WTC11 (cell line): ENCODE data around the gene CFDP1. TPM values are rescaled to one million over a fixed set of nuclear protein-coding genes. Genes with fewer than 3 reads are reported as not detected.
A peak's percentile ranks its signal among the peaks of the same experiment; 100 is the strongest.
"Not testable (repeated sequence)": the region's sequence is repeated elsewhere in the genome, so short reads cannot be mapped to it uniquely, and the experiment has no call there.

ENCODE experiments used
- ATAC-seq: fragments of 200-7000 bp; cut with Tn5 transposase; 2 replicates; pipeline ENCODE4 v1.10.0; 2021; ENCODE audit warnings: mild to moderate bottlenecking, moderate library complexity
- CTCF ChIA-PET: fragments of 300-600 bp; sonication (Branson Sonifier 250); formaldehyde crosslinking; loops from one replicate; lab custom pipeline; 2021; ENCODE audit warnings: antibody characterized with exemption; lab: Charles Lee
- POLR2A ChIA-PET: fragments of 350-600 bp; sonication (Branson Sonifier 250); formaldehyde crosslinking; loops from one replicate; lab custom pipeline; 2021; ENCODE audit warnings: antibody characterized with exemption; lab: Charles Lee
- DNase-seq: peaks from one replicate; pipeline ENCODE4 v3.0.0; 2021; ENCODE audit warnings: low spot score
- H3K27ac Mint-ChIP-seq: 2 replicates; pipeline ENCODE4 v1.8.0; 2021; ENCODE audit warnings: mixed read lengths
- H3K27me3 Mint-ChIP-seq: 2 replicates; pipeline ENCODE4 v1.8.0; 2021; ENCODE audit warnings: low read depth, mild to moderate bottlenecking, moderate library complexity, mixed read lengths
- H3K36me3 Mint-ChIP-seq: 2 replicates; pipeline ENCODE4 v1.8.0; 2021; ENCODE audit warnings: mixed read lengths
- H3K4me1 Mint-ChIP-seq: 2 replicates; pipeline ENCODE4 v1.8.0; 2022; ENCODE audit warnings: mixed read lengths
- H3K4me3 Mint-ChIP-seq: 2 replicates; pipeline ENCODE4 v1.8.0; 2021; ENCODE audit warnings: mild to moderate bottlenecking, moderate library complexity, mixed read lengths
- H3K9me3 Mint-ChIP-seq: 2 replicates; pipeline ENCODE4 v1.8.0; 2021; ENCODE audit warnings: mixed read lengths
- E2F5 ChIP-seq: sonication (generic); formaldehyde crosslinking; IDR thresholded peaks from 2 replicates; pipeline ENCODE4 v1.8.1; 2022; ENCODE audit warnings: mild to moderate bottlenecking, moderate library complexity, missing genetic modification reagents
- ELF4 ChIP-seq: sonication (generic); formaldehyde crosslinking; IDR thresholded peaks from 2 replicates; pipeline ENCODE4 v1.8.1; 2022; ENCODE audit warnings: low read depth, mild to moderate bottlenecking, moderate library complexity, missing genetic modification reagents
- FOXK1 ChIP-seq: sonication (generic); formaldehyde crosslinking; IDR thresholded peaks from 2 replicates; pipeline ENCODE4 v1.8.0; 2022; ENCODE audit warnings: mild to moderate bottlenecking, moderate library complexity, missing genetic modification reagents
- RELA ChIP-seq: sonication (generic); formaldehyde crosslinking; IDR thresholded peaks from 2 replicates; pipeline ENCODE4 v1.8.1; 2022; ENCODE audit warnings: missing genetic modification reagents, mild to moderate bottlenecking, borderline replicate concordance
- RORB ChIP-seq: fragments of 250-450 bp; sonication (Bioruptor Pico); IDR thresholded peaks from 2 replicates; pipeline ENCODE4 v1.9.0; 2021; ENCODE audit warnings: mild to moderate bottlenecking
- TCF7 ChIP-seq: sonication (generic); formaldehyde crosslinking; IDR thresholded peaks from 2 replicates; pipeline ENCODE4 v1.8.0; 2022; ENCODE audit warnings: mild to moderate bottlenecking, low read depth, missing genetic modification reagents, moderate library complexity
- ZBTB21 ChIP-seq: sonication (generic); formaldehyde crosslinking; IDR thresholded peaks from 2 replicates; pipeline ENCODE4 v1.8.1; 2023; ENCODE audit warnings: mild to moderate bottlenecking, missing genetic modification reagents, borderline replicate concordance
- ZNF263 ChIP-seq: sonication (generic); formaldehyde crosslinking; IDR thresholded peaks from 2 replicates; pipeline ENCODE4 v1.8.1; 2022; ENCODE audit warnings: low read depth, mild to moderate bottlenecking, moderate library complexity, missing genetic modification reagents
- ZNF281 ChIP-seq: sonication (generic); formaldehyde crosslinking; IDR thresholded peaks from 2 replicates; pipeline ENCODE4 v1.8.0; 2023; ENCODE audit warnings: mild to moderate bottlenecking, missing genetic modification reagents
- ZNF396 ChIP-seq: fragments of 250-450 bp; sonication (Bioruptor Pico); IDR thresholded peaks from 2 replicates; pipeline ENCODE4 v1.8.0; 2021; ENCODE audit warnings: mild to moderate bottlenecking, moderate library complexity, borderline replicate concordance
- ZNF416 ChIP-seq: fragments of 250-450 bp; sonication (Bioruptor Pico); IDR thresholded peaks from 2 replicates; pipeline ENCODE4 v1.9.0; 2021; ENCODE audit warnings: mild to moderate bottlenecking, inconsistent platforms
- ZNF423 ChIP-seq: fragments of 250-450 bp; sonication (Bioruptor Pico); IDR thresholded peaks from 2 replicates; pipeline ENCODE4 v2.1.2; 2022; ENCODE audit warnings: mild to moderate bottlenecking, moderate library complexity
- ZNF532 ChIP-seq: fragments of 250-450 bp; sonication (Bioruptor Pico); IDR thresholded peaks from 2 replicates; pipeline ENCODE4 v1.9.0; 2021; ENCODE audit warnings: mild to moderate bottlenecking, borderline replicate concordance
- total RNA-seq: library from RNA; stranded (reverse); gene quantifications from 3 replicates; pipeline ENCODE4 v1.2.3, GENCODE V29; 2021
- TF ChIP-seq, protein P1 (sequence below): sonication (generic); formaldehyde crosslinking; IDR thresholded peaks from 2 replicates; pipeline ENCODE4 v1.8.1; 2022; ENCODE audit warnings: mild to moderate bottlenecking, missing genetic modification reagents, moderate library complexity, borderline replicate concordance
- TF ChIP-seq, protein P2 (sequence below): sonication (generic); formaldehyde crosslinking; IDR thresholded peaks from 2 replicates; pipeline ENCODE4 v1.8.0; 2022; ENCODE audit warnings: mild to moderate bottlenecking, missing genetic modification reagents
- TF ChIP-seq, protein P3 (sequence below): fragments of 250-450 bp; sonication (Bioruptor Pico); IDR thresholded peaks from 2 replicates; pipeline ENCODE4 v1.8.0; 2021; ENCODE audit warnings: mild to moderate bottlenecking
- TF ChIP-seq, protein P4 (sequence below): sonication (generic); formaldehyde crosslinking; IDR thresholded peaks from 2 replicates; pipeline ENCODE4 v1.8.1; 2023; ENCODE audit warnings: mild to moderate bottlenecking, missing genetic modification reagents, borderline replicate concordance

CFDP1 gene
- total RNA-seq, 1 experiment from 2014 or later: 79.2 TPM

- POLR2A ChIA-PET, H3K36me3 Mint-ChIP-seq, DNase-seq, ATAC-seq, H3K4me3 Mint-ChIP-seq, H3K9me3 Mint-ChIP-seq, H3K27me3 Mint-ChIP-seq: not testable (repeated sequence)
- Mint-ChIP-seq H3K4me1 (peaks cover 53% of the 10 kb centered on the region), H3K27ac (peak overlapping the region; percentile 80; the same call in 1 of the 2 replicates)
- CTCF ChIA-PET: interaction anchor here (1.2 kb wide), 1 partner anchor 39 kb away, joined by 3 read pairs; no protein-coding TSS in a partner anchor
Measured at GRCh38 chr16:75424105-75424762, 9.1 kb downstream of the CFDP1 start.

DNA sequence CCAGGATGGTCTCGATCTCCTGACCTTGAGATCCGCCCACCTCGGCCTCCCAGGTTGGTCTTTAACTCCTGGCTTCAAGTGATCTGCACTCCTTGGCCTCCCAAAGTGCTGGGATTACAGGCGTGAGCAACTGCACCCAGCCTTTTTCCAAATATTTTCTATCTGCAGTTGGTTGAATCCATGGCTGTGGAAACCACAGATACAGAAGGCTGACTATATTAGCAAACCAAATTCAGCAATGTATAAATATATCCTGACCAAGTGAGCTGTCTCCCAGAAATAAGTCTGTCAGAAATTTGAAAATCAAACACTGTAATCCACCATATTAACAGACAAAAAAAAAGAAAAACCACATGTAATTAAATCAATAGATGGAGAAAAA is 9.6 kb downstream of the CFDP1 start:
- ChIA-PET POLR2A (no interaction called here), CTCF (interaction anchor here (0.7 to 1.2 kb wide), 2 partner anchors 38 to 136 kb away, joined by 3 to 4 read pairs; no protein-coding TSS in a partner anchor)
- Mint-ChIP-seq H3K36me3 (no peaks in the 10 kb centered on the region), H3K4me1 (peaks cover 50% of the 10 kb centered on the region), H3K4me3 (no peak overlapping the region), H3K27me3 (no peaks in the 10 kb centered on the region), H3K27ac (peak overlapping the region; percentile 36), H3K9me3 (no peaks in the 10 kb centered on the region)
- DNase-seq (no peak), ATAC-seq (no peak)
- TF ChIP-seq, protein P1, sequence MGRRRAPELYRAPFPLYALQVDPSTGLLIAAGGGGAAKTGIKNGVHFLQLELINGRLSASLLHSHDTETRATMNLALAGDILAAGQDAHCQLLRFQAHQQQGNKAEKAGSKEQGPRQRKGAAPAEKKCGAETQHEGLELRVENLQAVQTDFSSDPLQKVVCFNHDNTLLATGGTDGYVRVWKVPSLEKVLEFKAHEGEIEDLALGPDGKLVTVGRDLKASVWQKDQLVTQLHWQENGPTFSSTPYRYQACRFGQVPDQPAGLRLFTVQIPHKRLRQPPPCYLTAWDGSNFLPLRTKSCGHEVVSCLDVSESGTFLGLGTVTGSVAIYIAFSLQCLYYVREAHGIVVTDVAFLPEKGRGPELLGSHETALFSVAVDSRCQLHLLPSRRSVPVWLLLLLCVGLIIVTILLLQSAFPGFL (CRISPR knock-in tag): no peak
- TF ChIP-seq RORB (CRISPR knock-in tag): no peak
- no peak for TF ChIP-seq TCF7 (CRISPR knock-in tag)
- TF ChIP-seq ZNF396 (CRISPR knock-in tag): no peak
- no peak for TF ChIP-seq E2F5 (CRISPR knock-in tag)
- TF ChIP-seq ZNF281: no peak
- TF ChIP-seq FOXK1 (CRISPR knock-in tag): no peak
- TF ChIP-seq, protein P2, sequence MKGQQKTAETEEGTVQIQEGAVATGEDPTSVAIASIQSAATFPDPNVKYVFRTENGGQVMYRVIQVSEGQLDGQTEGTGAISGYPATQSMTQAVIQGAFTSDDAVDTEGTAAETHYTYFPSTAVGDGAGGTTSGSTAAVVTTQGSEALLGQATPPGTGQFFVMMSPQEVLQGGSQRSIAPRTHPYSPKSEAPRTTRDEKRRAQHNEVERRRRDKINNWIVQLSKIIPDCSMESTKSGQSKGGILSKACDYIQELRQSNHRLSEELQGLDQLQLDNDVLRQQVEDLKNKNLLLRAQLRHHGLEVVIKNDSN: no peak
- TF ChIP-seq ZBTB21 (CRISPR knock-in tag): no peak
- no peak for TF ChIP-seq ZNF416 (CRISPR knock-in tag)
- TF ChIP-seq ZNF263 (CRISPR knock-in tag): no peak
- TF ChIP-seq ZNF532 (CRISPR knock-in tag): no peak
- TF ChIP-seq RELA (CRISPR knock-in tag): no peak
- TF ChIP-seq ZNF423 (CRISPR knock-in tag): no peak
- TF ChIP-seq ELF4: no peak
- TF ChIP-seq, protein P3, sequence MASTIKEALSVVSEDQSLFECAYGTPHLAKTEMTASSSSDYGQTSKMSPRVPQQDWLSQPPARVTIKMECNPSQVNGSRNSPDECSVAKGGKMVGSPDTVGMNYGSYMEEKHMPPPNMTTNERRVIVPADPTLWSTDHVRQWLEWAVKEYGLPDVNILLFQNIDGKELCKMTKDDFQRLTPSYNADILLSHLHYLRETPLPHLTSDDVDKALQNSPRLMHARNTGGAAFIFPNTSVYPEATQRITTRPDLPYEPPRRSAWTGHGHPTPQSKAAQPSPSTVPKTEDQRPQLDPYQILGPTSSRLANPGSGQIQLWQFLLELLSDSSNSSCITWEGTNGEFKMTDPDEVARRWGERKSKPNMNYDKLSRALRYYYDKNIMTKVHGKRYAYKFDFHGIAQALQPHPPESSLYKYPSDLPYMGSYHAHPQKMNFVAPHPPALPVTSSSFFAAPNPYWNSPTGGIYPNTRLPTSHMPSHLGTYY (CRISPR knock-in tag): no peak
- TF ChIP-seq, protein P4, sequence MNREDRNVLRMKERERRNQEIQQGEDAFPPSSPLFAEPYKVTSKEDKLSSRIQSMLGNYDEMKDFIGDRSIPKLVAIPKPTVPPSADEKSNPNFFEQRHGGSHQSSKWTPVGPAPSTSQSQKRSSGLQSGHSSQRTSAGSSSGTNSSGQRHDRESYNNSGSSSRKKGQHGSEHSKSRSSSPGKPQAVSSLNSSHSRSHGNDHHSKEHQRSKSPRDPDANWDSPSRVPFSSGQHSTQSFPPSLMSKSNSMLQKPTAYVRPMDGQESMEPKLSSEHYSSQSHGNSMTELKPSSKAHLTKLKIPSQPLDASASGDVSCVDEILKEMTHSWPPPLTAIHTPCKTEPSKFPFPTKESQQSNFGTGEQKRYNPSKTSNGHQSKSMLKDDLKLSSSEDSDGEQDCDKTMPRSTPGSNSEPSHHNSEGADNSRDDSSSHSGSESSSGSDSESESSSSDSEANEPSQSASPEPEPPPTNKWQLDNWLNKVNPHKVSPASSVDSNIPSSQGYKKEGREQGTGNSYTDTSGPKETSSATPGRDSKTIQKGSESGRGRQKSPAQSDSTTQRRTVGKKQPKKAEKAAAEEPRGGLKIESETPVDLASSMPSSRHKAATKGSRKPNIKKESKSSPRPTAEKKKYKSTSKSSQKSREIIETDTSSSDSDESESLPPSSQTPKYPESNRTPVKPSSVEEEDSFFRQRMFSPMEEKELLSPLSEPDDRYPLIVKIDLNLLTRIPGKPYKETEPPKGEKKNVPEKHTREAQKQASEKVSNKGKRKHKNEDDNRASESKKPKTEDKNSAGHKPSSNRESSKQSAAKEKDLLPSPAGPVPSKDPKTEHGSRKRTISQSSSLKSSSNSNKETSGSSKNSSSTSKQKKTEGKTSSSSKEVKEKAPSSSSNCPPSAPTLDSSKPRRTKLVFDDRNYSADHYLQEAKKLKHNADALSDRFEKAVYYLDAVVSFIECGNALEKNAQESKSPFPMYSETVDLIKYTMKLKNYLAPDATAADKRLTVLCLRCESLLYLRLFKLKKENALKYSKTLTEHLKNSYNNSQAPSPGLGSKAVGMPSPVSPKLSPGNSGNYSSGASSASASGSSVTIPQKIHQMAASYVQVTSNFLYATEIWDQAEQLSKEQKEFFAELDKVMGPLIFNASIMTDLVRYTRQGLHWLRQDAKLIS (CRISPR knock-in tag): no peak
